ENCODE measurements around the gene ZNF684.
A peak's percentile ranks its signal among the peaks of the same experiment; 100 is the strongest.
"Not testable (repeated sequence)": the region's sequence is repeated elsewhere in the genome, so short reads cannot be mapped to it uniquely, and the experiment has no call there.

ZNF684 gene

GRCh38 chr1:40553017-40553416 is 21.6 kb downstream of the ZNF684 start:
- no peak overlapping the region for H3K27ac Mint-ChIP-seq

DNA sequence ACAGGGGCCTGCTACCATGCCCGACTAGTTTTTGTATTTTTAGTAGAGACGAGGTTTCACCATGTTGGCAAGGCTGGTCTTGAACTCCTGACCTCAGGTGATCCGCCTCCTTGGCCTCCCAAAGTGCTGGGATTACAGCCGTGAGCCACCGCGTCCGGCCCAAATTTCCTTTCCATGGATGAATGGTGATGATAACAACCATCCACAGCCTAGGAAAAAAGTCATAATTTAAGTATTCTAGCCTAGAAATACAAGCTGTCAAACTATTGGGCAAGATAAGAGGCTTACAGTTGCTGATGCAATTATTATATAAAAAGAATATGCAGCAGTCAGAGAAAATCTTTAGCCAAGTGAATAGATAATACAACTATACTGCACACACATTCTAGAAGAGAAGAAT is 23.4 kb downstream of the ZNF684 start:
- H3K27ac Mint-ChIP-seq; H3K36me3 Mint-ChIP-seq (ENCODE audit: low read depth); H3K27me3 Mint-ChIP-seq; H3K9me3 Mint-ChIP-seq; H3K4me3 Mint-ChIP-seq; H3K4me1 Mint-ChIP-seq (ENCODE audit: low read depth); intact Hi-C loops (cut with micrococcal nuclease): not testable (repeated sequence)

More at GRCh38 chr1:40553017-40553416, 21.6 kb downstream of the ZNF684 start:
- Mint-ChIP-seq H3K4me1 (ENCODE audit: low read depth) (no peaks in the 10 kb centered on the region), H3K4me3 (no peak overlapping the region), H3K27me3 (no peaks in the 10 kb centered on the region), H3K9me3 (no peaks in the 10 kb centered on the region), H3K36me3 (ENCODE audit: low read depth) (peaks cover 6% of the 10 kb centered on the region)
- intact Hi-C loops (cut with micrococcal nuclease), result no loop called here

- Mint-ChIP-seq H3K27ac (no peak overlapping the region), H3K9me3 (no peaks in the 10 kb centered on the region), H3K4me3 (no peak overlapping the region), H3K4me1 (ENCODE audit: low read depth) (no peaks in the 10 kb centered on the region), H3K27me3 (no peaks in the 10 kb centered on the region), H3K36me3 (ENCODE audit: low read depth) (no peaks in the 10 kb centered on the region)
- intact Hi-C loops (cut with micrococcal nuclease), result no loop called here
Measured at GRCh38 chr1:40556121-40556520, 24.7 kb downstream of the ZNF684 start.

GRCh38 chr1:40558241-40558640 is 26.8 kb downstream of the ZNF684 start:
- H3K36me3 Mint-ChIP-seq (ENCODE audit: low read depth); H3K9me3 Mint-ChIP-seq; H3K27ac Mint-ChIP-seq; H3K4me1 Mint-ChIP-seq (ENCODE audit: low read depth); H3K4me3 Mint-ChIP-seq; H3K27me3 Mint-ChIP-seq; intact Hi-C loops (cut with micrococcal nuclease): not testable (repeated sequence)

DNA sequence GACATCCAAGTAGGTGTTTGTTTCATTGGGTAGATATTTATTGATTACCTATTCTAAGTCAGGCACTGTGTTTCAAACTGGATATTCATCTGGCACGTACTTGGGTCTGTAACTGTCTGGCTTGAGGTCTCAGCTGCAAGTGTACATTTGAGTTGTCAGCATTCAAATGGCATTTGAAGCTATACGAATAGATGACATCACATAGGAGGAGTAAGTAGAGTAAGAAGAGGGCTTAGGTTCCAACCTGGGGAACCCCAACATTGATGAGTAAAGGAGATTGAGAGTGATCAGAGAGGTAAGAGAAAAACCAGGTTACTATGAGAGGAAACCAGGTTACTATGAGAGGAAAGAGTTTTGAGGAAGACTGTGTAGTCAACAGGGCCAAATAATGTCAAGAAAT is 30.7 kb downstream of the ZNF684 start:
- Mint-ChIP-seq H3K4me1 (ENCODE audit: low read depth) (peaks cover 9% of the 10 kb centered on the region), H3K9me3 (no peaks in the 10 kb centered on the region), H3K27me3 (no peaks in the 10 kb centered on the region), H3K36me3 (ENCODE audit: low read depth) (no peaks in the 10 kb centered on the region), H3K4me3 (no peak overlapping the region), H3K27ac (no peak overlapping the region)
- intact Hi-C loops (cut with micrococcal nuclease), result no loop called here

DNA sequence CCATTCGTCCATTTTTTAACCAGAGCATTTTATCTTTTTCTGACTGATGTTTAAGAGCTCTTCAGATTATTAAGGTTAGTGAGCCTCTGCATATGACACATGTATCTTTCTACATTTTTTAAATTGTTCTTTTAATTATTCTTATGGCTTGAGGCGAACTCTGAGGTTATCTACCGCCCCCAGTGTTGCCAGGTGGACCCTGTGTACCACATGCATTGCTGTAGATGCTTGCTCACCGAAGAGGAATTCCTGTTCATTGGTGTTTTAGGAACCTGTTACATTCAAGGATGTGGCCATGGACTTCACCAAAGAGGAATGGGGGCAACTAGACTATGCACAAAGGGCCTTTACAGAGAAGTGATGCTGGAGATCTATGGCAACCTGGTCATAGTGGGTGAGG is 31.8 kb downstream of the ZNF684 start:
- intact Hi-C loops (cut with micrococcal nuclease), result no loop called here
- no peaks in the 10 kb centered on the region for H3K9me3 Mint-ChIP-seq
- H3K4me1 Mint-ChIP-seq (ENCODE audit: low read depth), result peaks cover 9% of the 10 kb centered on the region
- no peak overlapping the region for H3K27ac Mint-ChIP-seq
- no peak overlapping the region for H3K4me3 Mint-ChIP-seq
- no peaks in the 10 kb centered on the region for H3K36me3 Mint-ChIP-seq (ENCODE audit: low read depth)
- no peaks in the 10 kb centered on the region for H3K27me3 Mint-ChIP-seq

- Mint-ChIP-seq H3K9me3 (no peaks in the 10 kb centered on the region), H3K4me3 (no peak overlapping the region), H3K4me1 (ENCODE audit: low read depth) (peaks cover 9% of the 10 kb centered on the region), H3K27me3 (no peaks in the 10 kb centered on the region), H3K36me3 (ENCODE audit: low read depth) (no peaks in the 10 kb centered on the region), H3K27ac (no peak overlapping the region)
- intact Hi-C loops (cut with micrococcal nuclease), result no loop called here
Measured at GRCh38 chr1:40564506-40564905, 33.1 kb downstream of the ZNF684 start.

- Mint-ChIP-seq H3K36me3 (ENCODE audit: low read depth) (no peaks in the 10 kb centered on the region), H3K4me1 (ENCODE audit: low read depth) (peaks cover 9% of the 10 kb centered on the region), H3K4me3 (no peak overlapping the region), H3K27ac (no peak overlapping the region), H3K9me3 (no peaks in the 10 kb centered on the region), H3K27me3 (no peaks in the 10 kb centered on the region)
- intact Hi-C loops (cut with micrococcal nuclease), result no loop called here
Measured at GRCh38 chr1:40564913-40565312, 33.5 kb downstream of the ZNF684 start.

GRCh38 chr1:40567825-40568224 is 36.4 kb downstream of the ZNF684 start:
- intact Hi-C loops (cut with micrococcal nuclease), result no loop called here
- Mint-ChIP-seq H3K9me3 (no peaks in the 10 kb centered on the region), H3K36me3 (ENCODE audit: low read depth) (no peaks in the 10 kb centered on the region), H3K27ac (no peak overlapping the region), H3K27me3 (no peaks in the 10 kb centered on the region), H3K4me1 (ENCODE audit: low read depth) (peaks cover 9% of the 10 kb centered on the region), H3K4me3 (no peak overlapping the region)

DNA sequence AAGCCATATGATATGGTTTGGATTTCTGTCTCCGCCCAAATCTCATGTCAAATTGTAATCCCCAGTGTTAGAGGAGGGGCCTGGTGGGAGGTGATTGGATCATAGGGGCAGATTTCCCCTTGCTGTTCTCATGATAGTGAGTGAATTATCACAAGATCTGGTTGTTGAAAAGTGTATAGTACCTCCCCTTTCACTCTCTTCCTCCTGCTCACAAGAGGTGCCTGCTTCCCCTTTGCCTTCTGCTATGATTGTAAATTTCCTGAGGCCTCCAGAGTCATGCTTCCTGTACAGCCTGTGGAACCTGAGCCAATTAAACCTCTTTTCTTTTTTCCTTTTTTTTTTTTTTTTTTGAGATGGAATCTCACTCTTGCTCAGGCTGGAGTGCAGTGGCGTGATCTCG is 43.4 kb downstream of the ZNF684 start:
- H3K36me3 Mint-ChIP-seq (ENCODE audit: low read depth); H3K9me3 Mint-ChIP-seq; H3K4me1 Mint-ChIP-seq (ENCODE audit: low read depth); intact Hi-C loops (cut with micrococcal nuclease); H3K4me3 Mint-ChIP-seq; H3K27me3 Mint-ChIP-seq: not testable (repeated sequence)
- H3K27ac Mint-ChIP-seq, result peak overlapping the region; percentile 32

DNA sequence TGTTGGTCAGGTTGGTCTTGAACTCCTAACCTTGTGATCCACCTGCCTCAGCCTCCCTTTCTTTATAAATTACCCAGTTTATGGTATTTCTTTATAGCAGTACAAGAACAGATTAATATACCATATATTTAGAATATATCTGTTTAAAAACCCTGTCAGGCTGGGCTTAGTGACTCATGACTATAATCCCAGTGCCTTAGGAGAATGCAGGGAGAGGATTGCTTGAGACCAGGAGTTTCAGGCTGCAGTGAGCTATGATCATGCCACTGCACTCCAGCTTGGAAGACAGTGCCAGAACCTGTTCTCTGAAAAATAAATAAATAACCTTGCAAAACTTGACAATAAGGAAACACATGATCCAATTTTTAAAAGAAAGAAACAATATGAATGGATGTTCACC is 43.9 kb downstream of the ZNF684 start:
- H3K4me3 Mint-ChIP-seq, result no peak overlapping the region
- intact Hi-C loops (cut with micrococcal nuclease), result no loop called here
- no peaks in the 10 kb centered on the region for H3K36me3 Mint-ChIP-seq (ENCODE audit: low read depth)
- H3K27ac Mint-ChIP-seq, result peak overlapping the region; percentile 32
- no peaks in the 10 kb centered on the region for H3K9me3 Mint-ChIP-seq
- peaks cover 7% of the 10 kb centered on the region for H3K4me1 Mint-ChIP-seq (ENCODE audit: low read depth)
- H3K27me3 Mint-ChIP-seq, result no peaks in the 10 kb centered on the region

GRCh38 chr1:40582116-40582515 is 50.7 kb downstream of the ZNF684 start:
- H3K36me3 Mint-ChIP-seq (ENCODE audit: low read depth), result no peaks in the 10 kb centered on the region
- no peak overlapping the region for H3K27ac Mint-ChIP-seq
- H3K27me3 Mint-ChIP-seq, result peaks cover 3% of the 10 kb centered on the region
- H3K4me3 Mint-ChIP-seq, result no peak overlapping the region
- intact Hi-C loops (cut with micrococcal nuclease), result no loop called here
- no peaks in the 10 kb centered on the region for H3K9me3 Mint-ChIP-seq
- no peaks in the 10 kb centered on the region for H3K4me1 Mint-ChIP-seq (ENCODE audit: low read depth)

DNA sequence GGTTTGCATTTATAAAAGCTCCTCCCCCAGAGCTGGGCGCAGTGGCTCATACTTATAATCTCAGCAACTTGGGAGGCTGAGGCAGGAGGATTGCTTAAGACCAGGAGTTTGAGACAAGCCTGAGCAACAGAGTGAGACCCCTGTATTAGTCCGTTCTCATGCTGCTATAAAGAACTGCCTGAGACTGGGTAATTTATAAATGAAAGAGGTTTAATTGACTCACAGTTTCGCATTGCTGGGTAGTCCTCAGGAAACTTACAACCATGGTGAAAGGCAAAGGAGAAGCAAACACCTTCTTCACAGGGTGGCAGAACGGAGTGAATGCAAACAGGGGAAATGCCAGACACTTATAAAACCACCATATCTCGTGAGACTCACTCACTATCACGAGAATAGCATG is 52.5 kb downstream of the ZNF684 start:
- H3K27ac Mint-ChIP-seq, result no peak overlapping the region
- intact Hi-C loops (cut with micrococcal nuclease), result no loop called here
- no peaks in the 10 kb centered on the region for H3K9me3 Mint-ChIP-seq
- peaks cover 5% of the 10 kb centered on the region for H3K27me3 Mint-ChIP-seq
- H3K36me3 Mint-ChIP-seq (ENCODE audit: low read depth), result no peaks in the 10 kb centered on the region
- no peak overlapping the region for H3K4me3 Mint-ChIP-seq
- H3K4me1 Mint-ChIP-seq (ENCODE audit: low read depth), result no peaks in the 10 kb centered on the region

GRCh38 chr1:40588586-40588985 is 57.1 kb downstream of the ZNF684 start:
- peaks cover 16% of the 10 kb centered on the region for H3K4me1 Mint-ChIP-seq (ENCODE audit: low read depth)
- no peak overlapping the region for H3K27ac Mint-ChIP-seq
- no peaks in the 10 kb centered on the region for H3K9me3 Mint-ChIP-seq
- H3K27me3 Mint-ChIP-seq, result peaks cover 8% of the 10 kb centered on the region
- intact Hi-C loops (cut with micrococcal nuclease), result no loop called here
- no peaks in the 10 kb centered on the region for H3K36me3 Mint-ChIP-seq (ENCODE audit: low read depth)
- no peak overlapping the region for H3K4me3 Mint-ChIP-seq

DNA sequence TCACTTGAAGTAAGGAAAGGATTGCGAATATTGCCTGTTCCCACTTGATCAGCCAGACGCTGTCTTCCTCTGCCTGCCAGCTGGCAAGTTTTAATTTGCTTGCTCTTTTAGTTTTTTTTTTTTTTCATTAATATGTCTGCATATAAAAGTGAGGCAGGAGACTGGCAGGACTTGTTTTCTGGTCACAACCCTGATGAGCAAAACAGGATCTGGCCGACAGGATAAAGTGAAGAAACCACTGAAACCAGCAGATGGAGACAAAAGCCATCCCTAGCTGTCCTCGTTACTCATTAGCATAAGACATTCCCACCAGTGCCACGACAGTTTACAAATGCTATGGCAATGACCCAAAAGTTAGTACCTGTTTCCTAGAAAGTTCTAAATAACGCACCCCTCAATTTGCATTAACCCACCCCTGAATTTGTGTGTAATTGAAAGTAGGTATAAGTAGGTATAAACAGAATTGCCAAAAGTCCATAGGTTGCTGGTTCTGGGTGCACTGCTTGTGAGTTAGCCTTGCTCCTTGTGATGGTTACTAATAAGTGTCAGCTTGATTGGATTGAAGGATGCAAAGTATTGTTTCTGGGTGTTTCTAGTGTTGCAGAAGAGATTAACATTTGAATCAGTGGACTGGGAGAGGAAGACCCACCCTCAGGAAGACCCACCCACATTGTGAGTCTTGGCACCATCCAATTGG is 60.8 kb downstream of the ZNF684 start:
- H3K4me3 Mint-ChIP-seq, result no peak overlapping the region
- no peak overlapping the region for H3K27ac Mint-ChIP-seq
- peaks cover 28% of the 10 kb centered on the region for H3K4me1 Mint-ChIP-seq (ENCODE audit: low read depth)
- intact Hi-C loops (cut with micrococcal nuclease), result loop anchor here (1.0 to 5.0 kb wide), 2 partner anchors 77 to 255 kb away; no protein-coding TSS in a partner anchor
- no peaks in the 10 kb centered on the region for H3K9me3 Mint-ChIP-seq
- H3K27me3 Mint-ChIP-seq, result peaks cover 5% of the 10 kb centered on the region
- H3K36me3 Mint-ChIP-seq (ENCODE audit: low read depth), result no peaks in the 10 kb centered on the region
